Measurements from ENCODE around the gene NEBL.

Gene NEBL

DNA sequence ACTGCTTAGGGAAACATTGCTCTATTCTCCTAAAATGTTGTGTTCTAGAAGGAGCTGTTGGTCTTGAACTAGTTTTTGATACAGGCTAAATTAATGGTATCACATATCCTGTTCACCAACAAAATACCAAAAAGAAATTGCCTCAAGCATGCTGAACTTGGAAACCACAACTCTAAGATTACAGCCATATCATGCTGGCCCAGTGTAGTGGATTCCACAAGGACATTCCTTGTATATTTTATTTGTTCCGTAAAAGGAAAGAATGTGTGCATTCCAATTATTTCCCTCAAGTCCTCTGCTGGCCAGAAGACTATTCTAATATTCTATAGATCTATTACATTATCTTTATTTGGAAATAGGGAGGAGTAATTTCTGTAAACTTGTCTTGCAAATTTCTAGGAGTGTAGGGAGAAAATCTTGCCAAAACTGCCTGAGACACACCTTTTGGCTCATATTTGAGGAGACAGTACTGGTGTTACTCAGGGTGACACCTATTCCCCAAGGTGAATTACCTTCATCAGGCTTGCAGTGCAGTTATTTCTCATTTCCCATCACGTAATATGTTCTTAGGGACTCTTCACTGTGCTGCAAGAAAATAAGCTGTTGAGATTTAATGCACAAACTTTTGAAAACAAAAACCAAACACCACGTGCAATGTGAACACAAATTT is 1.9 kb upstream of the NEBL start:
- no peak for DNase-seq (ENCODE audit: low spot score)

DNA sequence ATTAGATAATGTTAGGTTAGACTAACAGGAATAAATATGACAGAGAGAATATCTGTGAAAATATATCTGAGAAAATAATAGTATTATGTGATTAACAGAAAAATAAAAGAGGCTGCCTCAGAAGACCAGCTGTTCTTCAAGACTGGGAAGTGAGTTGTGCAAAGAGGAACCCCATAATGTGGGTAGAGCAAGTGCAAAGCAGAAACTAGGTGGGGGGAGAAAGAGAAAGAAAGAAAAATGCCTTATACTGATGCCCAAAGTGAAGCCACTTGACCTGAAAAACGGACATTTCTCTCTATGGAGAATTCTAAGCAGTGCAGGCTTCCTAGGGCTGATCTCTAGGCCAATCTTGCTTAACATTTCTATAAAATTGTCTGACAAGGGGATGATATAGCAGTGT is 3.8 kb downstream of the NEBL start:
- no peak for DNase-seq (ENCODE audit: low spot score)

DNA sequence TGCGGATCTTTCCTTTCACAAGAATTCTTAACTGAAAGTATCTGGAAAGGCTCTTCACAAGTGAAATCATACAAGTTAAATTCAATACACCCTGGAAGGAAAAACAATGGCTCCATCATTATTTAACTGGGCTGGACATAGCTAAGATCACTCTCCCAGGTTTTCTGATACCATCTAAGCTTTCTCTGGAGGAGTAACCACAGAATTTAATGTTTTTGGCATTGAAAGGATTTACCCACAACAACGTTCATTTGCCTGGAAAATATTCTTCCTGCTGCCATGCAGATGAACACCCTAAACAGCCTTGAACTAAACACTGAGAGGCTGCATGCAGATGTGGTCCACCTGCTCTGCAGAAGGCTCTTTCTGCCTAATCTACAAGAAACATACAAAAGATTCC is 4.3 kb downstream of the NEBL start:
- DNase-seq (ENCODE audit: low spot score) = no peak

DNA sequence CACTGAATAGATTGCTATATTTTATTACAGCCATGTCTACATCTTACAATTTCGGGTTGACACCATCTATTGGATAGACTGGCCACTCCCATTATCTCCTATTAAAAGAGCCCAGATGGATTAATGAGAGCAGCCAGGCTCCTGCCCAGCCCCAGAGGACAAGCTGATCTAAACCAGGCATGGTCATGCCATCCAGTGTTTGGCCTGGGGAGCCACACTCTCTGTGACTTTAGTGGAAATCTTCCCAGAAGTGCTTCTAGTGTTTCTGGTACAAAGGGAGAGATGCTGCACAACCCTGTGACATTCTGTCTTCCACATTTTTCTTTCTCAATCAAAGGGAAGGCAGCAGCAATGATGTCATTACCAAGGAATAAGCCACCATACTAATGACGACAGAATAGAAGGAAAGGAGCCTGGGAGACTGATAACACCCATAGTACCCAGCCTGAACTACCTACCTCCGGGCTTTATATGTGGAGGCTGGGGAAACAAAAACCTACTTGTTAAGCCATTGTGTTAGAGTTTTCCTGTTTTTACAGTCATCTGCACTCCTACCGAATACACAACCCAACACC is 5.0 kb downstream of the NEBL start:
- no peak for DNase-seq (ENCODE audit: low spot score)

DNA sequence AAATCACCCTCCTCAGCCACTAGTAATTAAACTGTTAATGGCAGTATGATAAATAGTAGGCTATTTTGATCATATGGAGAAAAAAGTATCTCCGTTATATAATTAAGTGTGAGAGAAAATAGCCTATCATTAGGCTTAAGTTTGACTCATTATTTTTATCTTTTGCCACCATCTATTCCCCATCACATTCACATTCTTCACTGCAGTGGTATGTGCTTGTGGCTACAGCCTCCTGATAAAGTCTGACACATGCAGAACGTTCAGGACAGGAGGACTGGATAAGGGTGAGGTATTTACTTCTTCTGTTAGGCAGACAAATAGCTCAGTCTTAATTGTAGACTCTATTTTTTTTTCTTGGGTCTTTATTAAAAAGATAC is 5.8 kb downstream of the NEBL start:
- no peak for DNase-seq (ENCODE audit: low spot score)

DNA sequence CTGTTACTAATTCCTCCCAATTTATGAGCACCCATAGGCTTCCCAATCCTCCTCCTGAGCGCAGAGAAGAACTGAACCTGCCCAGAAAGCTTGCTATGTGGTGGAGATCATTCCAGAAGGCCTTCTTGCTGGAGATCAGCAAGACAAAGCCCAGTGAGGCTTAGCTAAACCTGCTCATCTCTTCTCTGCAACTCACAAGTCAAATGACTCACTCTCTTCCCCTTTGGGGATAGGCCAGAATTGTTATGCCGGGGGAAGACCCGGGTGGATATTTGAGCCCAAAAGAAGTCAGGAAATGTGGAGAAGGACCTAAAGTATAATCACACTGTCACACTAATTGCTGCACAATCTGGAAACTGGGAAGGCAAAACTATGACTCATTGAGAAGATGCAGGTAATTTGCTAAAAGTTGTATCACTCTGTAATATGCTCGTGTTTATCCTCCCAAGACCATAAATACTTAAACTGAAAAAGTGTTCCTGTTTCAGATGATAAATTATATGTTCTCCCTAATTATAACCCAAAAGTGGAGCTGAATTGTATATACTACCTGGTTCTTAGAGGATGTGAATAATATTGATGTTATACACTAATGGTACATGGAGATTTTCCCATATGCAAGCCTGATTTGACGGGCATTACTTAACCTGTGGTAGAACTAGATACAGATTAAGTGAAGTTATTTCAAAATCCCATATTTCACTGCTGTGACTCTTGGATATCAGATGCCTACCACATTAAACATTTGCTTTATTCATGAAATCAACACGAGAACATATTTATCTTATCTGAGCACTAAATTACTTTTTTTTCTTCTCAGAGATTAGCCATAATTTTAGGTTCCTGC is 6.4 kb downstream of the NEBL start:
- DNase-seq (ENCODE audit: low spot score) = no peak

DNA sequence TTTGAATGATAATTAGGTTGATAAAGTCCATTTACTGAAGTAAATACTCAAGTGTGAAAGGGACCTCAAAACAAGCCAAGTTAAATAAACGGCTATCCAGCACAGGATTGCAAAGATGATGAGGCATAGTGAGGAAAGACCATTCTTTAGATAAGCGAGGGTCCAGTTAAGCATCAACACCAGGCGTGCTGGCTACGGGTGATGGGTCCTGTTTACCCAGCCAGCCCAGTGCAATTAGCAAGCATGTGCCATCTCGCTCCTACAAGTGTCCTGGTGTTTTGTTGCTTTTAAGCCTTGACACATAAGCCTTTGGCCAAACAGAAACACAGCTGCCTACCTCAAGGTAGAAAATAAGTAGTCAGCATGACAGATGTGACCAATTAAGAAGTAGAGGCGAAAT is 7.1 kb downstream of the NEBL start:
- no peak for DNase-seq (ENCODE audit: low spot score)

DNA sequence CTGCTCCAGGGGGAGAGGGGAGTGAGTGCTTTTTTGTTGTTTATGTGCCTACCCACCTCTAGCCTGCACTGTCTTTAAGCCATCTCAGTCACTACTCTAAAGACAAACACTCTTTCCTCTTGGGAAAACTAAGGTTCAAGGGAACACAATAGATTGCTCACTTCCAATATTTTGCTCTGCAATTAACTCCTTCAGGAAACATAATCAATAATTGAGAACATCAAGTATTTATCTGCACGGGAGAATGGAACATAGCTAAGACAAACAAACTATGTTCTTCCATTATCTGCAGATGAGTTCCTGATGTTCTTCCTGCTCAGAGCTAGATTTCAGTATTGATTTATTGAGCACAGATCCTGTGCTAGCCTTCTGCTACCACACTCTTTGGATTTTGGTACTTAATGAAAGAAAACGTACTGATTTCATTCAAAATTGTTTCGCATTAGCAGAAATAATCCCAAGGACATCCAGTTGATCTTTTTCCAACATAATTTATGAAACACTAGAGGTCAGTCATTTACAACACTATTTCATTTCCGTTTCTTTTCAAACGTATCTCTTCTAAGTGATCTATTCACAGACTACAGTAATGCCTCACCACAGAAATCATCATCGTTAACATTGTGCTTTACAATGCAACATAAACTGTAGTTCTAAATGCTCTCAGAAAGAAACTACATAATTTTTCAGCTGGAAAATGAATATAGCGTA is 8.3 kb downstream of the NEBL start:
- no peak for DNase-seq (ENCODE audit: low spot score)

DNA sequence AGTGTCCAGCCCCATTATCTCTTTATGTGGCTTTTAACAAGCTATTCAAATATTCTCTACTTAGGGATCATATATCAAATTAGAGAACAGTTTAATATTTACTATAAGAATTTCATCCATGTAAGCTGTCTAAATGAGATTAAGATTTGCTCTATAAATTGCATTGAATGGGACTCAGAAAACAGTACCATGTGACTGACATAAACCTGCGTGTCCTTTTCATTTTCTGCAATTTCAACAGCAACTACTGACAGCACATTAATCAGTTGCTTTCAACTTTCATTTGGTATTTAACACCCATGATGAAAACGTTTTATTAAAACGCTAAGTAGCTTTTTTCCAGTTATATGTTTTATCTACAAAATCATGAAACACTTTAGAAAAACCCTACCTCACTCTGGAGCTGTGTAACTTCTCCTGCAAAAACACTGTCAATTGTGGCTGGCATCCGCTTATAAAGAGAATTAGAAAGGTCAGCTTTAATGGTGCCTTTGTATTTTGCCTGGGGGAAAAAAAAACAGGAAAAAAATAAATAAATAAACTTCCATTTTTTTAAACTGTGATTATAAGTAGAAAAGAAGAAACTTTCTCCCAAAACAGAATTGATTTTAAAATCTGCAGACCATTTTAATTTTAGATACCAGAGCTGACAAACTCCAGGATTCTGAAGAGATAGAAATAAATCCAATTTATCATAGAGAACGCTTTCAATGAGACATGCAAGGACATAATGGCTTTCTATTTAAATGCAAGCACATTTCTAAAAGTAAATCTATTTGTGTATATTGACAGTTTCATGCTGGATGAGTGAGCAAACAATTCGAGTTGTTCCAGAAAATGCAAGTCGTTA is 9.2 kb downstream of the NEBL start:
- no peak for DNase-seq (ENCODE audit: low spot score)

DNA sequence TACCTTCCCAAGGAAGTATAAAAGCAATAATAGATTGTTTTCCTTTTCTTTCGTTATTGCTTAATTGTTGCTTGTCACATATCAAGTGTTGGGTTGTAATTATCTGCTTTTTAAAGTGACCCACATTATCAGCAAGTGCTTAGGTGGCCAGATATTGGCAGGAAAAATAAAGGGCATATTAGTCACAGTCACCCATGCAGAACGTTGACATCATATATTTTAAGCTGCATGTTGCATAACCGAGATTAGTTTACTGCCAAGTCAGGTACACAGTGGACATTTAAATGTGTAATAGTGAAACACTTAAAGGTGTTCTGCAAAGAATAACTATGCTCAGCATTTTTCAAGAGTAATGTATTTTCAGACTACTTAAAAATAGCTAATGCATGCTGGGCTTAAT is 11.4 kb downstream of the NEBL start:
- DNase-seq (ENCODE audit: low spot score) = no peak

DNA sequence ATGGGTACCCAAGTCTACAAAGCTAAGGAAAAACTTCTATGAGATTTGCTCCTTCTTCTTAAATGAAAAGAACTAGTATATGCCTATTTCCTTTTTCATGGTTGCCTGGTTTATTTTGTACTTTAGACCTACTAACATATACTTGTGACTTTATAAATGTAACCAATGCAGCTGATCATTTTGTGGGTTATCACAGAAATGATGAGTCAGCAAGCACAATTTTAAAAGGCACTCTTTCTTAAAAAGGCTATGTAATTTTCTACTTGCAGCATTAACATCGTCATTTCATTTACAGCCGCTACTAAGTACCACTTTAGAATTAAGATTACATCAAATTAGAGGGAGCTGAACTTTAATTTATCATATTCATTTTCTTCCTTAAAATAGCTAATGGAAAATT is 13.6 kb downstream of the NEBL start:
- no peak for DNase-seq (ENCODE audit: low spot score)

DNA sequence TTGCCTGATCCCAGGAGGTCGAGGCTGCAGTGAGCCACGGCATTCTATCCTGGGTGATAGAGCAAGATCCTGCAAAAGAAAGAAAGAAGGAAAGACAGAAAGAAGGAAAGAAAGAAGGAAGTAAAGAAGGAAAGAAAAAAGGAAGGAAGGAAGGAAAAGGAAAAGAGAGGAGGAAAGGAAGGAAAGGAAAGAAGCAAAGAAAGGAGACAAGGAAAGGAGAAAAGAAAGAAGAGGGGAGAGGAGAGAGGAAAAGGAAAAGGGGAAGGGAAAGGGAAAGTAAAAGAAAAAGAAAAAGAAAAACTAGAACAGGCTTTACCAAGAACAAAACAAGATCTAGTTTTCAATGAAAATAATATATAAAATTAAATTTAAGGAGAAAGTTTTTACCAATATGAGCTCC is 15.0 kb downstream of the NEBL start:
- no peak for DNase-seq (ENCODE audit: low spot score)

DNA sequence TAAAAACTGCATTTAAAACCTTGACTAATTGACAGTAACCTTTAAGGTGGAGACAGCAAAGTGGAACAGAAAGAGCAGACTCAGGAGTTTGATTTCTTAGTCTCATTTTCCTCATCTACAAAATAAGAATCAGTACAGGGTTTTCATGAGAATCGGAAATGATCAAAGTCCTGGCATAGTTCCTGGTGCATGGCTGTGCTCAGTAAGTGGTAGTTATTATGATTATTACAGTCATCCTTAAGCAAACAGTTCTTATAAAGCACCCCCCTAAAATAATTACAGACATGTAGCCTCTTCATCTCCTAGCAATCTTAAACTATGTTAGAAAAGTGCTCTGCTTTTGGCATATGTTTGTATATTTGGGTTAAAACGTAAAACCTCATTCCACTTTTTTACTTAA is 18.0 kb downstream of the NEBL start:
- no peak for DNase-seq (ENCODE audit: low spot score)

DNA sequence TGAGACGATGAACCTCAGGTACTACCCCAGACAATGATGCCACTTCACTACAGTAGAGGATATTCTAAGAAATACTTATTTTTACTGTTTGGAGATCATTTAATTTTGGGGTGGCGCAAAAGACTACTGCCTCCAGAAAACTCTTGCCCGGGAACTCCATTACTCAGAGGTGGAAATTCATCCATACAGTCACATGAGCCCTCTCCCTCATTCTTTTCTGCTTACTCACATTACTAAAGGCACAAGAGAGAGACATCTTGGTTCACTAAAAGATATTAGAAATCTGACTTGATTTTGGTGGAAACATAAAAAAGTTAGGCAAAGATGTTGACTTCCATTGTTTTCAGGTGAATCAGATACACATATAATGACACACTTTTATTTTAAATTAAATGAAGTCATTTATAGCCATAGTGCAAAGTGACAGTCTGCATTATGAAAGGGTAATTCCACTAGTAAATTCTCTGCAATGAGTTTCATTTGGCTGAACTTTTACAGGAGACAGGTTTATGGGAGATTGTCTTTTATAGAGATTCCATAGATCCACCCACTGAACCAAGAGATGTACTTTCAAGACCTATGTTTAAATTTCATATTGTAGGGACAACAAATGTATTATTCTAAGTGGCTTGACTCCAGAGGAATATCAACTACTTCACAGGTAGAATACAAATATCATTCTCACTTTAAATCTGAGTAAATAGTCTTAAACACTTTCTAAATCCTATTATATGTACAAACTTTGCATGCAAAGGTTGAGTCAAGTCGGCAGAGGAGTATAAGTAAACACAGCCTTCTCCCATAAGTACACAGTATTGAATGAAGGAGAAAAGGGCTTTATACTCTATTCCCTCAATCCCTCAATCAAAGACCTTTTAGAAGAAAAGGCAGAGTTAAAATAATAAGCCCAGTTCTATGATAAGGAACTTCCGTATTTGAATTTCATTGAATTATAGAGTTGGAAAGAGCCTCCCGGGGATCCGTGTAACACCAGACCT is 18.8 kb downstream of the NEBL start:
- no peak for DNase-seq (ENCODE audit: low spot score)

DNA sequence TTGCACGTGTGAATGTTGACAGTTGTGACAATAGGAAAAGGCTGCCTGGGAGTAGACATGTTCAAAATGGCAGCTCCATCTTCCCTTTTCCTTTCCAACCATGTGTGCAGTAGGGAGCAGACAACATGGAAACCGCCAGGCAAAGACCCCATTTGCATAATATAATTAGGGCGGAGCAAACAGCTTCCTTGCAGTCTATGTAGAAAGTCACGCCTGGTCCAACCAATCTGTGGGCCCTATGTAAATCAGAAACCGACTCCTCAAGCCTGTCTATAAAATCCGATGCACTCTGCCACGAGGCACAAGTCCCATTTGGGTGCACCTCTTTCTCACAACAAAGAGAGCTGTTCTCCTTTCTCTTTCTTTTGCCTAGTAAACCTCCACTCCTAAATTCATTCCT is 19.6 kb downstream of the NEBL start:
- DNase-seq (ENCODE audit: low spot score) = no peak

DNA sequence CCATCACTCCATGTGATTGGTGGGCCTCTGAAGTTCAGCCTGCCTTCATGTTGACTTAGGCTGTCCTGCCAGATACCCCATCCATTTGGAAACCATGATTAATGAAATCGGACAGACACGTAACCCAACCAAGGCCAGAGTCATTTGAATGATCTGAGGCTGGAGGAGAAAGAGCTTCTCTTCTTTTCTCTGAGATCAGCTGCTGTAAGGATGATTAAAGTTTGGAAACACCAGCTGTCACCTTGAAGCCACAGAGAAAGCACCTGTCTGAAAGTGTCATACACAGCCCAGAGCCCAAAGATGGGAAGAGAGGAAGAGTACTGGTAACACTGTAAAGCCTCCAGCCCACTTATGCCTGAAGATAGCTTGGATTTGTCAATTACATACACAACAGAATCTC is 22.9 kb downstream of the NEBL start:
- DNase-seq (ENCODE audit: low spot score) = no peak

DNA sequence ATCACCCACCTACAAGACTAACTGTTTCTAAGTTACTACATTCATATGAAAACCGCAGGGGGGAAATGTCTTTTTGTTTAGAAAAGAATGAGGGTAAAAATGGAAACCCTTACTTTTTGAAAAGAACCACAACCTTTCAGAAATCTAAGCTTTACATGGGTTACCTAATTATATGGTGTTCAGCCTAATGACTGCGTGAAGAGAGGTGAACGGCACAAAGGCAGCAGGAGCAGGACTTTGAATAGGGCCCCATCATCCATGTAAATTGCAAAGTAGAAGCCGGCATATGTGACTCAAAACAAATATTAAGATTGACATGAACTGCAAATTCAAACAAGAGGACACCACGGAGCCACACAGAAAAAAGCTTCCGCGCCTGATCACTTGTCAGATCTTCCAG is 25.1 kb downstream of the NEBL start:
- DNase-seq (ENCODE audit: low spot score) = no peak

DNA sequence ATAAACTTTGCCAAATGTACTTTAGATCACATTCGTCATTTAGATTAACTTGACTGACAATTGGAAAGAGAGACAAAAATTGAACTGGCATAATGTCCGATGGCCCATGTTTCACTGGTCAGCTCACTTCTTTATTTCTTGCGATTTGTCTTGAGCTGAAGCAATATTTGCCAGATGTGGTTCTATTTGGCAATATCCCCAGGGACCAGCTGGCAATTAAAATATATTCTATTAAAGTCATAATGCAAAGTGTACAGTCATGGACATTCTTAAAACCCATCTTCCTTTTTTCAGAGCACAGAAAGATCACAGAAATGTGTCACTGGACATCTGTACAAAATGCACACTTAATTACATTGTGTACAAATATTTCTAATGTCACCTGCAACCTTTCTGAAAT is 26.3 kb downstream of the NEBL start:
- DNase-seq (ENCODE audit: low spot score) = no peak

DNA sequence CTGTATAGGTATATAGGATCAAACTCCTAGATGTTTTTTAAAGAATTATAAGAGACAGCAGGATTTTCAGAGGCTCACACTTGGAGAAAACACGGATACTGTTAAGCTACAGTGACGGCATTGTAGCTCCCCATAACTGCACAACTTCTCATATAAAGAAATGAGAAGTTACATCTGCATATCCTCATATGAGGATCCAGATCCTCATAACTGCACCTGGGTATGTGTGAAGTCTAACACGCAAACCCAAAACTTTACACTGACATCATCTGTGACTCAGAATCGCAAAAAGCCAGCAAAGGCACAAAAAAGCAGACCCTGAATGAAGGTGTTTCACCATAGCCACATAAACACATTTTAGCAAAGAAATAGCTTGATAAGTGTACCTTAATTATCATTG is 34.1 kb downstream of the NEBL start:
- no peak for DNase-seq (ENCODE audit: low spot score)

DNA sequence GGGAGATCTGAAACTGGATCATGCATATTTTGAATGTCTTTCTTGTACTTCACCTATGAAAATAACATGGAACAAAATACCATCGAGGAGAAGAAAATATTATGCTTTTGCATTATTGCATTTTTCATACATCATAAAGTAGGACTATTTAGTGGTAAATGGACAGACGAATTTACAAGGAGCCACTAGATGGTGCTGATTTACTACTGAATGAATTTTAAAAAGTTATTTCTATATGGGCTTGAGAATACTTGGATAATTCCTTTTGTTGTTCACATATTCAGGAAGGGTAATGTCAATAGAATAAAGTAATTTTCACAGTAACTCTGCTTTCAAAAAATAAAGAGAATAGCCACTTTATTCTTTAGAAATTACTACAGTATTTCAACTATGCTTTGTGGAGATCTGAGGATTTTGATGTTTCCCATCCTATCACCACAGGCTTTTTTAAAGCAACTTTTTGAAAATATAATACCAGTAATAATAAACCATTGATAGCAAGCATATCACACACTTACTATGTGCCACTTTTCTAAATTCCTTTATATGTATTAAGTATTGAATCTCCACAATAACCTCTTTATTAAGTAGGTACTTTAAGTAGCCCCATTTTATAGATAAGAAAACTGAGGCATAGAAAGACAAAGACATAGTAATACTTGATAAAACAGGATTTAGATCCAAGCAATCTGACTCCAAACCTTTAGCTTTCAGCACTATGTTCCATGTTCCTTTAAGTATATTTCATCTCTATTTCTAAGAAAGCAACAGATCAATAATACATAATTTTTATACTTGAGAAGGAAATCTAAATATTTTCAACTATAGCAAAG is 38.6 kb downstream of the NEBL start:
- DNase-seq (ENCODE audit: low spot score) = no peak

All from AG20443 (cell line).